Left lung (tissue), 10 donors: Measurements from ENCODE around the gene RNF148. TPM values are rescaled to one million over a fixed set of nuclear protein-coding genes. Genes with fewer than 3 reads are reported as not detected.

Experiments used
- ATAC-seq: fragments of 200-7000 bp; cut with Tn5 transposase; one replicate; pipeline ENCODE4 v1.9.1; 2020; ENCODE audit warnings: moderate library complexity
- DNase-seq, 4 donors: peaks; one replicate each; pipeline ENCODE4 v3.0.0-alpha.2; 2013 to 2020
- H3K27ac ChIP-seq, 2 donors: fragments of 200-600 bp; sonication (generic) in 1 of 2; one replicate each; pipeline versions ENCODE4 v1.5.0 to v1.8.0; 2020 to 2021
- H3K27me3 ChIP-seq, 2 donors: fragments of 200-600 bp; sonication (generic) in 1 of 2; one replicate each; pipeline versions ENCODE4 v1.5.0 to v1.8.0; 2020 to 2021
- H3K36me3 ChIP-seq, 2 donors: fragments of 200-600 bp; sonication (generic) in 1 of 2; one replicate each; pipeline versions ENCODE4 v1.5.0 to v1.8.0; 2020 to 2021
- H3K4me1 ChIP-seq, 2 donors: fragments of 200-600 bp; one replicate each; pipeline ENCODE4 v1.8.0; 2021
- H3K4me3 ChIP-seq, 2 donors: fragments of 200-600 bp; sonication (generic) in 1 of 2; one replicate each; pipeline versions ENCODE4 v1.5.0 to v1.8.0; 2020 to 2021; ENCODE audit warnings: mild to moderate bottlenecking in 1 of 2
- H3K9me3 ChIP-seq, 2 donors: fragments of 200-600 bp; sonication (generic) in 1 of 2; one replicate each; pipeline versions ENCODE4 v1.5.0 to v1.8.0; 2020 to 2021
- CTCF ChIP-seq, 2 donors: fragments of 200-600 bp; sonication (generic) in 1 of 2; IDR thresholded peaks; one replicate each; pipeline versions ENCODE4 v1.5.0 to v1.8.0; 2021; ENCODE audit warnings: antibody characterized with exemption in 2 of 2
- intact Hi-C, 2 donors: fragments of 100-400 bp; cut with DNase I; formaldehyde crosslinking; loops; one replicate each; pipeline versions ENCODE4 v1.11.2 to v1.14.2; 2022
- polyA plus RNA-seq, 6 donors: library from polyadenylated mRNA; unstranded; fragments of 120-200 nt; gene quantifications; one replicate each; pipeline ENCODE4 v1.2.1, GENCODE V29; 2013; ENCODE audit not compliant: insufficient read length in 6 of 6
- total RNA-seq, 2 donors: library from RNA; stranded (reverse); fragmentation: NEBNext Ultra II Directional; extraction: Animal tissue kit (Norgen Biotek cat#: 25700); gene quantifications; one replicate each; pipeline ENCODE4 v1.2.1, GENCODE V29; 2021
- donor health status: DM: no; HTN: yes; CAD: no.
- donor health status: DM: no; HTN: no; CAD: no.

The RNF148 gene
- total and polyA plus RNA-seq, 8 donors, result 0.34 to 2.1 (median 0.41) TPM; not detected in 1

- Histone ChIP-seq H3K27ac (no peak overlapping the region), H3K36me3 (no peaks in the 10 kb centered on the region), H3K9me3 (no peaks in the 10 kb centered on the region), H3K27me3 (no peaks in the 10 kb centered on the region), H3K4me3 (no peak overlapping the region), H3K4me1 (no peaks in the 10 kb centered on the region)
- intact Hi-C loops, result no loop called here
- ATAC-seq (no peak), DNase-seq (no peak)
- TF ChIP-seq CTCF (IDR thresholded peaks at IDR 0.05), result no peak
Measured at GRCh38 chr7:122738947-122739346, 36.2 kb upstream of the RNF148 start.

DNA sequence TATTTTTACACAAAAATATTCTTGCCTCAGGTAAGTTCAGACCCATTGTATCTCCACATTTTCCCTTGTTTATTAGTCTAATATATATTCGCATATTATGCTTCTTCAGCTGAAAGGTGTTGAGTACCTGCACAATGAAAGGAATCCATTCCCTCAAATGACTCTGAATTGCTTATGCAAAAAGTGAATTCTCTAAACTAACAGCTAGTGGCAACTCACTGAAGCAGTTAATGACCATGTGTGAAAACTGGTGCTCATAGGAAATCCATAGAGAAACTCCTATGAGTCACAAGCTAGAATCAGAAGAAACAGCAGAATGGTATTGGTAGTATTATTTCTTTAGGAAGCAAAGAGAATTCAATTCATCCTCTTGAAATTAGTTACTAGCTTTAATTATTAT, 33.5 kb upstream of the RNF148 start:
- no peaks in the 10 kb centered on the region for H3K36me3 ChIP-seq
- intact Hi-C loops, result no loop called here
- DNase-seq (no peak), ATAC-seq (no peak)
- H3K27me3 ChIP-seq, result no peaks in the 10 kb centered on the region
- TF ChIP-seq CTCF (IDR thresholded peaks at IDR 0.05), result no peak
- H3K27ac ChIP-seq, result no peak overlapping the region
- H3K4me1 ChIP-seq, result no peaks in the 10 kb centered on the region
- no peak overlapping the region for H3K4me3 ChIP-seq
- H3K9me3 ChIP-seq, result peaks cover 0 to 4% of the 10 kb centered on the region in 2 donors

DNA sequence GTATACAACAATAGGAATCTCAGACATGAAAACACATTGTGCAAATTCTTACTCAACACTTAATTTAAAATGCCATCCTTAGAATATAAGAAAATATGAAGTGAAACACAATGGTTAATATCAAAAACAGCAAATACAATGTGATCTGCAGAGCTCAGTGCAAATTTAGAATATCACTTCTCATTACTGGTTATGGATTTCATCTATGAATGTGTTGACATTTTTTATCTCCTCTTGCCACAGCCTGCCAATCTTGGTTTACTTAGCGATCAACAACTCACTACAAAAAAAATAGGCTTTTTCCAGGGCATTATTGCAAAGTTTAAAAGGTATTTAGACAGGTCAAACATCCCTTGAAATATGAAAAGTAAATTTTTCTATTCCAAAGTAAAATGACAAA, 25.0 kb upstream of the RNF148 start:
- H3K36me3 ChIP-seq, result no peaks in the 10 kb centered on the region
- intact Hi-C loops, result no loop called here
- ATAC-seq, result no peak
- H3K9me3 ChIP-seq, result peaks cover 0 to 2% of the 10 kb centered on the region in 2 donors
- no peak overlapping the region for H3K27ac ChIP-seq
- H3K4me3 ChIP-seq, result no peak overlapping the region
- H3K4me1 ChIP-seq, result no peaks in the 10 kb centered on the region
- H3K27me3 ChIP-seq, result no peaks in the 10 kb centered on the region
- no peak for DNase-seq
- no peak for TF ChIP-seq CTCF (IDR thresholded peaks at IDR 0.05)

DNA sequence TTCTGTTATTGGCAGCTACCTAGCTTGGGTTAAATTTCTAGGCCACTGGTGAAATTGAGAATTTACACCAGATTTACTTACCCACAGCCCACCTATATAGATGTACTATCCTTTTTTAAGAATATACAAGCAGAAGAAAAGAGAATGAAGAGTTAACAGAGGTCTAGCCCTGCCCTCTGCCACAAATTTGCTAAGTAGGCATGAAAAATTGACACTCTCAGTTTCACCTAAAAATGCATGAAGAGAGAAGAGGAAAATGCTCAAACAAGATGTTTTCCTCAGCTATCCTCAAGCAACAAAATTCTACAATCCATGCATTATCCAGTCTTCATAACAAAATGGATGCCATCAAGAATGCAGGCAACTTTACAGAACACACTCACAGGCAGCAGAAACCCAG, 24.6 kb upstream of the RNF148 start:
- no peak for DNase-seq
- Histone ChIP-seq H3K4me3 (no peak overlapping the region), H3K36me3 (no peaks in the 10 kb centered on the region), H3K4me1 (no peaks in the 10 kb centered on the region), H3K9me3 (peaks cover 0 to 2% of the 10 kb centered on the region in 2 donors), H3K27me3 (no peaks in the 10 kb centered on the region), H3K27ac (no peak overlapping the region)
- intact Hi-C loops, result no loop called here
- TF ChIP-seq CTCF (IDR thresholded peaks at IDR 0.05), result no peak
- ATAC-seq, result no peak

DNA sequence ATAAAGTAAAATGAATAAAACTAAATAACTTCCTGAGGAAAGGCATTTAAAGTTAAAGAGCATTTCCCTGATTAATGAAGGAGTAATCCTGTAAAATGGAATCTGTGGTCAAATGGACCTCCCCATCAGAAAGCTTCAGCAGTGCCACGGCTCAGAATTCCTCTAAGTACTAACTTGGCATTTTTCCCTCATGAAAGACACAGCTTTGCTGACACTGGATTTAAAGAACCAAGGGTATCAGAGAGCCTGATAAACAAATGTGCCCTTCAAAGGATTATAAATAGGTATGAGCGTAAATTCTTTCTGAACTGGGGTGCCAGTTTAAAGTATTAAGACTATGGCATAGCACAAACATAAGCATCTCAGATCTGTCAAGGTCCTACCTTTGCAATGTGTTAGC, 24.2 kb upstream of the RNF148 start:
- intact Hi-C loops, result no loop called here
- Histone ChIP-seq H3K27me3 (no peaks in the 10 kb centered on the region), H3K4me1 (no peaks in the 10 kb centered on the region), H3K27ac (no peak overlapping the region), H3K9me3 (peaks cover 0 to 2% of the 10 kb centered on the region in 2 donors), H3K4me3 (no peak overlapping the region), H3K36me3 (no peaks in the 10 kb centered on the region)
- no peak for DNase-seq
- no peak for ATAC-seq
- TF ChIP-seq CTCF (IDR thresholded peaks at IDR 0.05), result no peak
